ENCODE measurements around the gene MELK.

Gene MELK

DNA sequence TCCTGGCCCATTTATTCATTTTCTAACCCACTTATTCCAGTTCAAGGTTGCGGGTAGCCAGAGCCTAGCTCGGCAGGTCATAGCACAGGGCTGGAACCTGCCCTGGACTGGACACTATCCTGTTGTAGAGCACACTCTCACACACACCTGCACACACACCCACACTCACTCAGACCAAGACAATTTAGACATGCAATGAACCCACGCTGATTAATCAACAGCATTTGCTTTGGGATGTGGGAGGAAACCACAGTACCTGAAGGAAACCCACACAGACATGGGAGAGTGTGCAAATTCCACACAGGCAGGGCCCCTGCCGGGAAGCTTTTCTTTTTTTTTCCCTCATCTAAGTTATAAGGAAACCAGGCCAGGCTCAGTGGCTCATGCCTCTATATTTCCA lies 34.8 kb upstream of the MELK start:
- TF ChIP-seq TAF1 (IDR thresholded peaks at IDR 0.05; ENCODE audit: low read depth) (no peak), TEAD4 (IDR thresholded peaks at IDR 0.05) (no peak), RAD21 (IDR thresholded peaks at IDR 0.05; ENCODE audit: low read depth) (no peak), ZBTB7A (IDR thresholded peaks at IDR 0.05; ENCODE audit: low read depth) (no peak), FOXM1 (IDR thresholded peaks at IDR 0.05; ENCODE audit: borderline replicate concordance, low read depth) (no peak), CEBPB (IDR thresholded peaks at IDR 0.05) (no peak), EP300 (IDR thresholded peaks at IDR 0.05; ENCODE audit: borderline replicate concordance) (no peak), YY1 (IDR thresholded peaks at IDR 0.05; ENCODE audit: low read depth) (no peak)
- TF ChIP-seq, protein P1, sequence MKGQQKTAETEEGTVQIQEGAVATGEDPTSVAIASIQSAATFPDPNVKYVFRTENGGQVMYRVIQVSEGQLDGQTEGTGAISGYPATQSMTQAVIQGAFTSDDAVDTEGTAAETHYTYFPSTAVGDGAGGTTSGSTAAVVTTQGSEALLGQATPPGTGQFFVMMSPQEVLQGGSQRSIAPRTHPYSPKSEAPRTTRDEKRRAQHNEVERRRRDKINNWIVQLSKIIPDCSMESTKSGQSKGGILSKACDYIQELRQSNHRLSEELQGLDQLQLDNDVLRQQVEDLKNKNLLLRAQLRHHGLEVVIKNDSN (IDR thresholded peaks at IDR 0.05), result no peak
- TF ChIP-seq, protein P2, sequence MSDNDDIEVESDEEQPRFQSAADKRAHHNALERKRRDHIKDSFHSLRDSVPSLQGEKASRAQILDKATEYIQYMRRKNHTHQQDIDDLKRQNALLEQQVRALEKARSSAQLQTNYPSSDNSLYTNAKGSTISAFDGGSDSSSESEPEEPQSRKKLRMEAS (IDR thresholded peaks at IDR 0.05), result no peak

DNA sequence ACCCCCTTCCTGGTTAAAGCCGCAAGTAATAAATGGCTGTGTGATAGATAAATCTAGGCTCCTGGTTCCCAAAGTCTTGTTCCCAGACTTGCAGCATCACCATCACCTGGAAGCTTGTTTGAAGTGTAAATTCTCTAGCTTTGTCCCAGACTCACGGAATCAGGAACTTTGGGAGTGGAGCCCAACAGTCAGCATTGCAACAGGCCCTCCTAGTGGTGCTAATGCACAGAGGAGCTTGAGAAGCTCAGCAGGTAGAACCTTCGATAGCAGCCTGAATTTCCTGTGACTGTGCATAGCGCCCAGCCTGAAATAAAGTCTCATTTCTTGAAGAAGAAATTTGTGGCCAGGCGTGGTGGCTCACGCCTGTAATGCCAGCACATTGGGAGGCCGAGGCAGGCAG lies 30.3 kb upstream of the MELK start:
- TF ChIP-seq YY1 (IDR thresholded peaks at IDR 0.05; ENCODE audit: low read depth) (no peak), CREB1 (IDR thresholded peaks at IDR 0.05; ENCODE audit: low read depth) (no peak), CEBPB (IDR thresholded peaks at IDR 0.05) (no peak), FOXM1 (IDR thresholded peaks at IDR 0.05; ENCODE audit: borderline replicate concordance, low read depth) (no peak), NFIC (IDR thresholded peaks at IDR 0.05) (no peak), TCF12 (IDR thresholded peaks at IDR 0.05; ENCODE audit: low read depth) (no peak), TEAD4 (IDR thresholded peaks at IDR 0.05) (no peak), EGR1 (IDR thresholded peaks at IDR 0.05) (no peak), ZBTB7A (IDR thresholded peaks at IDR 0.05; ENCODE audit: low read depth) (no peak)
- TF ChIP-seq, protein P1 (IDR thresholded peaks at IDR 0.05), result no peak
- TF ChIP-seq, protein P3, sequence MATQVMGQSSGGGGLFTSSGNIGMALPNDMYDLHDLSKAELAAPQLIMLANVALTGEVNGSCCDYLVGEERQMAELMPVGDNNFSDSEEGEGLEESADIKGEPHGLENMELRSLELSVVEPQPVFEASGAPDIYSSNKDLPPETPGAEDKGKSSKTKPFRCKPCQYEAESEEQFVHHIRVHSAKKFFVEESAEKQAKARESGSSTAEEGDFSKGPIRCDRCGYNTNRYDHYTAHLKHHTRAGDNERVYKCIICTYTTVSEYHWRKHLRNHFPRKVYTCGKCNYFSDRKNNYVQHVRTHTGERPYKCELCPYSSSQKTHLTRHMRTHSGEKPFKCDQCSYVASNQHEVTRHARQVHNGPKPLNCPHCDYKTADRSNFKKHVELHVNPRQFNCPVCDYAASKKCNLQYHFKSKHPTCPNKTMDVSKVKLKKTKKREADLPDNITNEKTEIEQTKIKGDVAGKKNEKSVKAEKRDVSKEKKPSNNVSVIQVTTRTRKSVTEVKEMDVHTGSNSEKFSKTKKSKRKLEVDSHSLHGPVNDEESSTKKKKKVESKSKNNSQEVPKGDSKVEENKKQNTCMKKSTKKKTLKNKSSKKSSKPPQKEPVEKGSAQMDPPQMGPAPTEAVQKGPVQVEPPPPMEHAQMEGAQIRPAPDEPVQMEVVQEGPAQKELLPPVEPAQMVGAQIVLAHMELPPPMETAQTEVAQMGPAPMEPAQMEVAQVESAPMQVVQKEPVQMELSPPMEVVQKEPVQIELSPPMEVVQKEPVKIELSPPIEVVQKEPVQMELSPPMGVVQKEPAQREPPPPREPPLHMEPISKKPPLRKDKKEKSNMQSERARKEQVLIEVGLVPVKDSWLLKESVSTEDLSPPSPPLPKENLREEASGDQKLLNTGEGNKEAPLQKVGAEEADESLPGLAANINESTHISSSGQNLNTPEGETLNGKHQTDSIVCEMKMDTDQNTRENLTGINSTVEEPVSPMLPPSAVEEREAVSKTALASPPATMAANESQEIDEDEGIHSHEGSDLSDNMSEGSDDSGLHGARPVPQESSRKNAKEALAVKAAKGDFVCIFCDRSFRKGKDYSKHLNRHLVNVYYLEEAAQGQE (IDR thresholded peaks at IDR 0.05; ENCODE audit: low read depth), result no peak
- TF ChIP-seq, protein P2 (IDR thresholded peaks at IDR 0.05), result no peak

DNA sequence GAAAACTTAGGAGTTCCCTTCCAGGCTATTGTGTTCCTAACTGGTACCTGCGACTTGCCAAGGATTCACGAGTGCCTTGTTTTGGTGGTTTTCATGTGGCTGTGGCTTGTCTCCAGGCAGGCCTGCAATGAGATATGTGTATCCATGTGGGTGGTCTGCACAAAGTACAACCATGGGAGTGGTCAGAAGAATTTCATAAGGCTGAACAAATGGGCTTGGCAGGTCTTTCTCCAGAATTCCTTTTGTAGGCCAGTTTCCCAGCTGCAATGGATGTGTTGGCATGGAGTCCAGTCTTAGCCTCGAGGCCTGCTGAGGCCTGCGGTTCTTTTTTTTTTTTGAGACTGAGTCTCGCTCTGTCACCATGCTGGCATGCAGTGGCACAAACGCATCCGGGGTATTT lies 28.8 kb upstream of the MELK start:
- TF ChIP-seq, protein P1 (IDR thresholded peaks at IDR 0.05), result no peak

DNA sequence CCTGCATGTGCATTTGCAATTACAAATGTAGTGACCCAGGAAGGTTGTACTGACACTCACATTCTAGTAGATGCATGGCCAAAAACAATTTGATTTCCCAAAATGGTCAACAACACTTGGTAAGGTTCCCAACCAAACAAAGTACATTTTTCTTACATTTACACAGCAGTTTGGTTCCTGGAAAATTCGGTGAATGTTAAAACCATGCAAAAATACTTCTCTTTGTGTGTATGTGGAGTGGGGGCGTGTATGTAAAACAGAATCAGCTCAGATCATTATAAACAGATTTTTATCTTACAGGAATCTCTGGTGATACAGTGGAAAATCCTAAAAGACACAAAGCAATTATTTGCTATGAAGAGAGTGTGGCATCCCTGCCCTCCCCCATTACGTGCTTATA lies 25.1 kb upstream of the MELK start:
- TF ChIP-seq CEBPB (IDR thresholded peaks at IDR 0.05), result no peak
- TF ChIP-seq, protein P2 (IDR thresholded peaks at IDR 0.05), result no peak
- TF ChIP-seq YY1 (IDR thresholded peaks at IDR 0.05; ENCODE audit: low read depth), result no peak
- no peak for TF ChIP-seq RAD21 (IDR thresholded peaks at IDR 0.05; ENCODE audit: low read depth)
- TF ChIP-seq EP300 (IDR thresholded peaks at IDR 0.05; ENCODE audit: borderline replicate concordance), result no peak
- no peak for TF ChIP-seq TEAD4 (IDR thresholded peaks at IDR 0.05)
- TF ChIP-seq, protein P3 (IDR thresholded peaks at IDR 0.05; ENCODE audit: low read depth), result no peak
- TF ChIP-seq, protein P1 (IDR thresholded peaks at IDR 0.05), result no peak
- TF ChIP-seq FOXM1 (IDR thresholded peaks at IDR 0.05; ENCODE audit: borderline replicate concordance, low read depth), result no peak
- TF ChIP-seq NFIC (IDR thresholded peaks at IDR 0.05), result no peak
- TF ChIP-seq EGR1 (IDR thresholded peaks at IDR 0.05), result no peak
- TF ChIP-seq TCF12 (IDR thresholded peaks at IDR 0.05; ENCODE audit: low read depth), result no peak
- no peak for TF ChIP-seq CREB1 (IDR thresholded peaks at IDR 0.05; ENCODE audit: low read depth)
- no peak for TF ChIP-seq TAF1 (IDR thresholded peaks at IDR 0.05; ENCODE audit: low read depth)
- no peak for TF ChIP-seq ZBTB7A (IDR thresholded peaks at IDR 0.05; ENCODE audit: low read depth)

DNA sequence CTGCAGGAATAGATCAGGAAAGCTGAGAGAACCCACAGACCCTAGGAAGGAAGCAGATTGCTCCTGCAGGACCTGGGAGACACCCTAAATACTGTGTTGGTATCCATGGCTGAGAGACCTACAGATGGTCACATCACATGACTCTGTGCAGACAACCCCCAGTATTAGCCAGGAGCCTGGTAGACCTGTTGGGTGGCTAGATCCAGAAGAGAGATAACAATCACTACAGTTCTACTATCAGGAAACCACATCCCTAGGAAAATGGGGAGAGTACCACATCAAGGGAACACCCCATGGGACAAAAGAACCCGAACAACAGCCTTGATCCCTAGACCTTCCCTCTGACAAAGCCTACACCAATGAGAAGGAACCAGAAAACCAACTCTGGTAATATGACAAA lies 24.2 kb upstream of the MELK start:
- TF ChIP-seq TCF12 (IDR thresholded peaks at IDR 0.05; ENCODE audit: low read depth) (no peak), NFIC (IDR thresholded peaks at IDR 0.05) (no peak), EGR1 (IDR thresholded peaks at IDR 0.05) (no peak), TAF1 (IDR thresholded peaks at IDR 0.05; ENCODE audit: low read depth) (no peak), ZBTB7A (IDR thresholded peaks at IDR 0.05; ENCODE audit: low read depth) (no peak), EP300 (IDR thresholded peaks at IDR 0.05; ENCODE audit: borderline replicate concordance) (no peak)
